ENCODE measurements around the gene TEX51. TPM values are rescaled to one million over a fixed set of nuclear protein-coding genes. Genes with fewer than 3 reads are reported as not detected.

TEX51 gene
- polyA plus RNA-seq, 1 of the 3 experiments (the other 2 are of a cell fraction) = not detected

GRCh38 chr2:126879348-126880298, 19.1 kb upstream of the TEX51 start:
- TF ChIP-seq CHD2 (IDR thresholded peaks at IDR 0.05; ENCODE audit: low read length, partially characterized antibody) (no peak), FOXM1 (IDR thresholded peaks at IDR 0.05; ENCODE audit: low read depth) (no peak), TEAD4 (IDR thresholded peaks at IDR 0.05; ENCODE audit: borderline replicate concordance, insufficient read depth) (no peak), USF1 (IDR thresholded peaks at IDR 0.05; ENCODE audit: borderline replicate concordance, low read depth) (no peak), EZH2phosphoT487 (IDR thresholded peaks at IDR 0.05; ENCODE audit: borderline replicate concordance, low read depth) (no peak), REST (IDR thresholded peaks at IDR 0.05; ENCODE audit: low read depth, low read length) (no peak), NFIC (IDR thresholded peaks at IDR 0.05; ENCODE audit: borderline replicate concordance) (no peak), TCF12 (IDR thresholded peaks at IDR 0.05) (no peak), MXI1 (IDR thresholded peaks at IDR 0.05; ENCODE audit: low read depth, low read length) (no peak), FOXJ3 (CRISPR knock-in tag; IDR thresholded peaks at IDR 0.05) (no peak), POLR2AphosphoS5 (IDR thresholded peaks at IDR 0.05; ENCODE audit: low read depth, low read length) (no peak), RCOR1 (IDR thresholded peaks at IDR 0.05; ENCODE audit: low read length) (no peak), JUND (IDR thresholded peaks at IDR 0.05) (no peak), PBX3 (IDR thresholded peaks at IDR 0.05) (no peak)
- H2AFZ ChIP-seq (ENCODE audit: low read depth) = no peak overlapping the region
- H3K27ac ChIP-seq (ENCODE audit: low read depth in 2 of 2, low read length in 1 of 2) = no peak overlapping the region
- H3K9me3 ChIP-seq = no peaks in the 10 kb centered on the region
- no peaks in the 10 kb centered on the region for H4K20me1 ChIP-seq (ENCODE audit: insufficient read depth)
- H3K9ac ChIP-seq = no peak overlapping the region
- H3K4me1 ChIP-seq (ENCODE audit: control insufficient read depth in 1 of 2, insufficient read depth in 2 of 2, low read depth in 1 of 2, low read length in 1 of 2) = no peaks in the 10 kb centered on the region
- no peak overlapping the region for H3K4me2 ChIP-seq
- no peaks in the 10 kb centered on the region for H3K27me3 ChIP-seq (ENCODE audit: insufficient read depth)
- no peaks in the 10 kb centered on the region for H3K36me3 ChIP-seq (replicated peaks in 1 of 2; ENCODE audit: control insufficient read depth in 1 of 2, insufficient read depth in 2 of 2, low read length in 1 of 2)
- DNase-seq = no peak
- H3F3A ChIP-seq (replicated peaks; ENCODE audit: insufficient read depth) = no peaks in the 10 kb centered on the region
- no peak overlapping the region for H3K4me3 ChIP-seq (ENCODE audit: low read depth in 2 of 2, low read length in 1 of 2)
- WGBS (ENCODE audit: low lambda C conversion rate) = 81% methylated on average over 12 of the region's 12 CpGs
- CTCF ChIA-PET = no interaction called here
- POLR2A ChIA-PET = no interaction called here
- H3K9me2 ChIP-seq = no peaks in the 10 kb centered on the region
- no peaks in the 10 kb centered on the region for H3K79me2 ChIP-seq (ENCODE audit: insufficient read depth)

All from SK-N-SH (cell line).